Psoas muscle (tissue), 8 donors: ENCODE measurements around the gene SPOPL. TPM values are rescaled to one million over a fixed set of nuclear protein-coding genes. Genes with fewer than 3 reads are reported as not detected.
"Not testable (repeated sequence)": the region's sequence is repeated elsewhere in the genome, so short reads cannot be mapped to it uniquely, and the experiment has no call there.

Experiments used
- ATAC-seq, 4 donors: fragments of 200-7000 bp; cut with Tn5 transposase; one replicate each; pipeline ENCODE4 v1.9.1; 2020; ENCODE audit warnings: moderate library complexity in 3 of 4, mild to moderate bottlenecking in 2 of 4
- DNase-seq, 2 donors: peaks; one replicate each; pipeline ENCODE4 v3.0.0-alpha.2; 2020
- H3K27ac ChIP-seq: fragments of 200-600 bp; one replicate; pipeline ENCODE4 v1.8.0; 2022
- H3K27me3 ChIP-seq, 3 donors: fragments of 200-600 bp in 1 of 3; one replicate each; pipeline versions ENCODE4 v1.6.1 to v1.8.0; 2013 to 2022; ENCODE audit warnings: low read length in 2 of 3, mild to moderate bottlenecking in 2 of 3, moderate library complexity in 1 of 3; ENCODE audit not compliant: insufficient read depth in 3 of 3
- H3K36me3 ChIP-seq, 2 donors: fragments of 200-600 bp in 1 of 2; one replicate each; pipeline versions ENCODE4 v1.6.1 to v1.8.0; 2013 to 2022; ENCODE audit warnings: low read depth in 1 of 2, mild to moderate bottlenecking in 1 of 2, moderate library complexity in 1 of 2; ENCODE audit not compliant: insufficient read depth in 1 of 2
- H3K4me1 ChIP-seq: fragments of 200-600 bp; one replicate; pipeline ENCODE4 v1.8.0; 2022
- H3K4me3 ChIP-seq: fragments of 200-600 bp; one replicate; pipeline ENCODE4 v1.8.0; 2022; ENCODE audit warnings: mild to moderate bottlenecking
- H3K9me3 ChIP-seq: fragments of 200-600 bp; one replicate; pipeline ENCODE4 v1.8.0; 2022
- CTCF ChIP-seq: fragments of 200-600 bp; IDR thresholded peaks from one replicate; pipeline ENCODE4 v1.8.0; 2022; ENCODE audit warnings: antibody characterized with exemption
- WGBS, 3 donors: extraction: QIAGEN DNeasy Blood & Tissue Kit; methylation state at CpG; one replicate each; pipeline versions ENCODE4 v1.1.6 to v1.1.7; 2013; 5-methylcytosine and 5-hydroxymethylcytosine counted together
- intact Hi-C, 2 donors: fragments of 100-400 bp; cut with DNase I; formaldehyde crosslinking; loops; one replicate each; pipeline versions ENCODE4 v1.11.0 to v1.14.2; 2022
- polyA plus RNA-seq, 3 donors: library from polyadenylated mRNA; stranded (reverse); fragments of 200-250 nt; gene quantifications; one replicate each; pipeline ENCODE4 v1.2.3, GENCODE V29; 2013
- total RNA-seq, 4 donors: library from RNA; stranded (reverse); fragmentation: NEBNext Ultra II Directional in 2 of 4; extraction: Animal tissue kit (Norgen Biotek cat#: 25700) in 2 of 4; gene quantifications; one replicate each; pipeline versions ENCODE4 v1.2.1 to v1.2.4, GENCODE V29; 2021 to 2023
- donor health status: healthy with polysubstance abuse.
- donor health status: DM: no; HTN: no; CAD: no; lungs with moderate emphysema.
- donor health status: Bipolar disorder and iron deficiency.
- donor health status: healthy.
- donor health status: DM: yes; HTN: yes; CAD: no.
- donor health status: DM: no; HTN: no; CAD: no.
- donor health status: DM: no; HTN: no; CAD: no.
- donor health status: DM: yes; HTN: yes; CAD: no.

SPOPL gene
- total and polyA plus RNA-seq, 7 donors: 3.0 to 19.0 (median 10.7) TPM

- no peak for TF ChIP-seq CTCF
- no peak overlapping the region for H3K27ac ChIP-seq
- peaks cover 5% of the 10 kb centered on the region for H3K4me1 ChIP-seq
- H3K9me3 ChIP-seq: peaks cover 4% of the 10 kb centered on the region
- H3K27me3 ChIP-seq: no peaks in the 10 kb centered on the region
- intact Hi-C loops: no loop called here
- H3K4me3 ChIP-seq: no peak overlapping the region
- 87 to 89% (median 88%) methylated on average over 12 of the region's 12 CpGs for WGBS, 3 donors
- no peaks in the 10 kb centered on the region for H3K36me3 ChIP-seq
- DNase-seq: no peak
- ATAC-seq: no peak
Measured at GRCh38 chr2:138537170-138537915, 35.8 kb downstream of the SPOPL start.

- not testable (repeated sequence) for ATAC-seq
Measured at GRCh38 chr2:138544206-138544605, 42.6 kb downstream of the SPOPL start.

GRCh38 chr2:138548796-138549195, 47.2 kb downstream of the SPOPL start:
- Histone ChIP-seq H3K27me3 (no peaks in the 10 kb centered on the region), H3K27ac (no peak overlapping the region), H3K4me1 (peaks cover 9% of the 10 kb centered on the region), H3K4me3 (no peak overlapping the region), H3K9me3 (no peaks in the 10 kb centered on the region), H3K36me3 (peaks cover 0 to 9% of the 10 kb centered on the region in 2 donors)
- DNase-seq (no peak), ATAC-seq (no peak)
- TF ChIP-seq CTCF: no peak
- intact Hi-C loops: no loop called here

More at GRCh38 chr2:138544206-138544605, 42.6 kb downstream of the SPOPL start:
- WGBS, 3 donors: 97 to 100% (median 98%) methylated on average over 12 of the region's 12 CpGs
- intact Hi-C loops, DNase-seq, H3K4me3 ChIP-seq, H3K36me3 ChIP-seq, H3K27me3 ChIP-seq, H3K9me3 ChIP-seq, H3K27ac ChIP-seq, H3K4me1 ChIP-seq: not testable (repeated sequence)

- 94 to 95% (median 94%) methylated on average over 4 of the region's 4 CpGs for WGBS, 3 donors
- intact Hi-C loops: loop anchor here in 1 of 2 donors (10.0 kb wide), 1 partner anchor 45 kb away; the partner anchor contains the start of gene SPOPL
Measured at GRCh38 chr2:138550172-138550571, 48.6 kb downstream of the SPOPL start.

More at GRCh38 chr2:138550172-138550571, 48.6 kb downstream of the SPOPL start:
- peaks cover 0 to 16% of the 10 kb centered on the region in 2 donors for H3K36me3 ChIP-seq
- ATAC-seq (no peak), DNase-seq (no peak)
- H3K9me3 ChIP-seq: no peaks in the 10 kb centered on the region
- H3K27me3 ChIP-seq: no peaks in the 10 kb centered on the region
- peak overlapping the region; percentile 14 for H3K27ac ChIP-seq
- TF ChIP-seq CTCF: no peak
- no peak overlapping the region for H3K4me3 ChIP-seq
- H3K4me1 ChIP-seq: peaks cover 9% of the 10 kb centered on the region
